ENCODE data around the gene DPP3.

The DPP3 gene

GRCh38 chr11:66492161-66492865, 12.1 kb downstream of the DPP3 start:
- H3K4me3 Mint-ChIP-seq: no peak overlapping the region

GRCh38 chr11:66493130-66493529, 12.9 kb downstream of the DPP3 start:
- no peaks in the 10 kb centered on the region for H3K27me3 Mint-ChIP-seq
- H3K4me3 Mint-ChIP-seq: no peak overlapping the region
- H3K9me3 Mint-ChIP-seq: no peaks in the 10 kb centered on the region
- H3K4me1 Mint-ChIP-seq: no peaks in the 10 kb centered on the region
- H3K36me3 Mint-ChIP-seq: peaks cover 7% of the 10 kb centered on the region
- no peak overlapping the region for H3K27ac Mint-ChIP-seq

More at GRCh38 chr11:66492161-66492865, 12.1 kb downstream of the DPP3 start:
- H3K27ac Mint-ChIP-seq: no peak overlapping the region
- H3K9me3 Mint-ChIP-seq: no peaks in the 10 kb centered on the region
- peaks cover 7% of the 10 kb centered on the region for H3K36me3 Mint-ChIP-seq
- no peaks in the 10 kb centered on the region for H3K27me3 Mint-ChIP-seq
- no peaks in the 10 kb centered on the region for H3K4me1 Mint-ChIP-seq

GRCh38 chr11:66494458-66494857, 14.2 kb downstream of the DPP3 start:
- no peak overlapping the region for H3K4me3 Mint-ChIP-seq
- H3K36me3 Mint-ChIP-seq: peaks cover 7% of the 10 kb centered on the region
- no peaks in the 10 kb centered on the region for H3K4me1 Mint-ChIP-seq
- no peaks in the 10 kb centered on the region for H3K27me3 Mint-ChIP-seq
- H3K27ac Mint-ChIP-seq: no peak overlapping the region
- no peaks in the 10 kb centered on the region for H3K9me3 Mint-ChIP-seq

GRCh38 chr11:66494935-66495334, 14.7 kb downstream of the DPP3 start:
- Mint-ChIP-seq H3K9me3 (no peaks in the 10 kb centered on the region), H3K36me3 (peaks cover 7% of the 10 kb centered on the region), H3K27me3 (no peaks in the 10 kb centered on the region), H3K4me3 (no peak overlapping the region), H3K4me1 (no peaks in the 10 kb centered on the region), H3K27ac (no peak overlapping the region)

- no peak overlapping the region for H3K27ac Mint-ChIP-seq
- no peaks in the 10 kb centered on the region for H3K4me1 Mint-ChIP-seq
- no peak overlapping the region for H3K4me3 Mint-ChIP-seq
- H3K36me3 Mint-ChIP-seq: peaks cover 7% of the 10 kb centered on the region
- H3K9me3 Mint-ChIP-seq: no peaks in the 10 kb centered on the region
- no peaks in the 10 kb centered on the region for H3K27me3 Mint-ChIP-seq
Measured at GRCh38 chr11:66495401-66495854, 15.2 kb downstream of the DPP3 start.

- no peaks in the 10 kb centered on the region for H3K27me3 Mint-ChIP-seq
- no peaks in the 10 kb centered on the region for H3K9me3 Mint-ChIP-seq
- H3K4me1 Mint-ChIP-seq: no peaks in the 10 kb centered on the region
- H3K27ac Mint-ChIP-seq: no peak overlapping the region
- no peak overlapping the region for H3K4me3 Mint-ChIP-seq
- peaks cover 9% of the 10 kb centered on the region for H3K36me3 Mint-ChIP-seq
Measured at GRCh38 chr11:66497206-66497605, 17.0 kb downstream of the DPP3 start.

- H3K36me3 Mint-ChIP-seq: peaks cover 7% of the 10 kb centered on the region
- no peak overlapping the region for H3K4me3 Mint-ChIP-seq
- H3K27me3 Mint-ChIP-seq: no peaks in the 10 kb centered on the region
- no peak overlapping the region for H3K27ac Mint-ChIP-seq
- H3K4me1 Mint-ChIP-seq: no peaks in the 10 kb centered on the region
- no peaks in the 10 kb centered on the region for H3K9me3 Mint-ChIP-seq
Measured at GRCh38 chr11:66498506-66498905, 18.3 kb downstream of the DPP3 start.

- Mint-ChIP-seq H3K27me3 (no peaks in the 10 kb centered on the region), H3K4me1 (no peaks in the 10 kb centered on the region), H3K9me3 (no peaks in the 10 kb centered on the region), H3K36me3 (peaks cover 9% of the 10 kb centered on the region), H3K27ac (no peak overlapping the region), H3K4me3 (no peak overlapping the region)
Measured at GRCh38 chr11:66505276-66505816, 25.1 kb downstream of the DPP3 start.

- no peak overlapping the region for H3K4me3 Mint-ChIP-seq
- no peaks in the 10 kb centered on the region for H3K27me3 Mint-ChIP-seq
- no peak overlapping the region for H3K27ac Mint-ChIP-seq
- peaks cover 12% of the 10 kb centered on the region for H3K4me1 Mint-ChIP-seq
- H3K36me3 Mint-ChIP-seq: peaks cover 6% of the 10 kb centered on the region
- no peaks in the 10 kb centered on the region for H3K9me3 Mint-ChIP-seq
Measured at GRCh38 chr11:66509131-66509561, 28.9 kb downstream of the DPP3 start.

- Mint-ChIP-seq H3K4me1 (peaks cover 12% of the 10 kb centered on the region), H3K36me3 (peaks cover 6% of the 10 kb centered on the region), H3K27me3 (no peaks in the 10 kb centered on the region), H3K4me3 (peak within 1 kb of the TSS; percentile 92), H3K9me3 (no peaks in the 10 kb centered on the region), H3K27ac (peak within 1 kb of the TSS; percentile 73)
Measured at GRCh38 chr11:66510271-66510989, 30.2 kb downstream of the DPP3 start, which contains the start of gene BBS1. TSS of gene BBS1 (plus strand) at chr11:66510635. CDS start at chr11:66510660, 25 bp downstream.

GRCh38 chr11:66510990-66511339, 30.7 kb downstream of the DPP3 start:
- peaks cover 12% of the 10 kb centered on the region for H3K4me1 Mint-ChIP-seq
- no peaks in the 10 kb centered on the region for H3K9me3 Mint-ChIP-seq
- peaks cover 6% of the 10 kb centered on the region for H3K36me3 Mint-ChIP-seq
- no peaks in the 10 kb centered on the region for H3K27me3 Mint-ChIP-seq
- peak overlapping the region; percentile 92 for H3K4me3 Mint-ChIP-seq
- H3K27ac Mint-ChIP-seq: peak overlapping the region; percentile 73

- Mint-ChIP-seq H3K4me1 (no peaks in the 10 kb centered on the region), H3K27ac (no peak overlapping the region), H3K9me3 (no peaks in the 10 kb centered on the region), H3K36me3 (peaks cover 15% of the 10 kb centered on the region), H3K4me3 (no peak overlapping the region), H3K27me3 (no peaks in the 10 kb centered on the region)
Measured at GRCh38 chr11:66523611-66524010, 43.4 kb downstream of the DPP3 start.

GRCh38 chr11:66524304-66525040, 44.2 kb downstream of the DPP3 start:
- Mint-ChIP-seq H3K9me3 (no peaks in the 10 kb centered on the region), H3K36me3 (peaks cover 15% of the 10 kb centered on the region), H3K4me3 (no peak overlapping the region), H3K27me3 (no peaks in the 10 kb centered on the region), H3K27ac (no peak overlapping the region), H3K4me1 (no peaks in the 10 kb centered on the region)

- Mint-ChIP-seq H3K36me3 (peaks cover 4% of the 10 kb centered on the region), H3K9me3 (no peaks in the 10 kb centered on the region), H3K4me1 (no peaks in the 10 kb centered on the region), H3K27ac (no peak overlapping the region), H3K27me3 (no peaks in the 10 kb centered on the region), H3K4me3 (no peak overlapping the region)
Measured at GRCh38 chr11:66529069-66529468, 48.8 kb downstream of the DPP3 start.

- Mint-ChIP-seq H3K4me1 (no peaks in the 10 kb centered on the region), H3K9me3 (no peaks in the 10 kb centered on the region), H3K4me3 (no peak overlapping the region), H3K36me3 (peaks cover 4% of the 10 kb centered on the region), H3K27me3 (no peaks in the 10 kb centered on the region), H3K27ac (no peak overlapping the region)
Measured at GRCh38 chr11:66529655-66530054, 49.4 kb downstream of the DPP3 start.

All from activated naive CD4-positive, alpha-beta T cell treated with anti-CD3 and anti-CD28 coated beads, Interleukin-2, amount 50 U/mL, for 24 hours (primary cell).